Measurements from ENCODE around the gene LRFN2.

- no peak for TF ChIP-seq HDGF (IDR thresholded peaks at IDR 0.05; ENCODE audit: borderline replicate concordance)
- TF ChIP-seq SP1 (IDR thresholded peaks at IDR 0.05): no peak
- TF ChIP-seq ZNF384 (IDR thresholded peaks at IDR 0.05): no peak
- TF ChIP-seq BHLHE40 (IDR thresholded peaks at IDR 0.05; ENCODE audit: borderline replicate concordance): no peak
- TF ChIP-seq L3MBTL2 (conservative IDR thresholded peaks at IDR 0.05): no peak
Observed at GRCh38 chr6:40559056-40559455, 28.1 kb downstream of the LRFN2 start.
